NT2/D1 (cell line): ENCODE results near the gene CLEC3B.

Source experiments
- DNase-seq: peaks from one replicate; pipeline ENCODE4 v3.0.0-alpha.2; 2011; ENCODE audit warnings: low read depth, low spot score
- H3K27me3 ChIP-seq: 2 replicates; pipeline ENCODE4 v1.6.0; 2011; ENCODE audit warnings: mild to moderate bottlenecking; ENCODE audit not compliant: insufficient read length, insufficient read depth
- H3K36me3 ChIP-seq: 2 replicates; pipeline ENCODE4 v1.6.1; 2011; ENCODE audit warnings: mild to moderate bottlenecking, low read length, mixed read lengths; ENCODE audit not compliant: insufficient read depth, insufficient read length
- H3K4me1 ChIP-seq: 2 replicates; pipeline ENCODE4 v1.5.1; 2011; ENCODE audit not compliant: insufficient read depth, insufficient read length
- H3K4me3 ChIP-seq: 2 replicates; pipeline ENCODE4 v1.5.1; 2011; ENCODE audit warnings: low read depth; ENCODE audit not compliant: insufficient read length
- H3K9ac ChIP-seq: 2 replicates; pipeline ENCODE4 v1.6.0; 2011; ENCODE audit warnings: low read depth; ENCODE audit not compliant: insufficient read length
- H3K9me3 ChIP-seq: 2 replicates; pipeline ENCODE4 v1.5.1; 2011; ENCODE audit warnings: mild to moderate bottlenecking, low read length; ENCODE audit not compliant: insufficient read depth
- SUZ12 ChIP-seq: IDR thresholded peaks from 2 replicates; pipeline ENCODE4 v1.6.1; 2011; ENCODE audit not compliant: insufficient read length, insufficient read depth; ENCODE audit errors: extremely low read depth
- YY1 ChIP-seq: IDR thresholded peaks from 2 replicates; pipeline ENCODE4 v1.6.1; 2011; ENCODE audit not compliant: insufficient read length, insufficient read depth
- ZNF274 ChIP-seq: IDR thresholded peaks from 2 replicates; pipeline ENCODE4 v1.6.1; 2011; ENCODE audit warnings: mild to moderate bottlenecking, low read depth, low read length

Gene CLEC3B

GRCh38 chr3:44988073-44988472 lies 38.0 kb upstream of the CLEC3B start:
- Histone ChIP-seq H3K4me3 (no peak overlapping the region), H3K9me3 (peaks cover 53% of the 10 kb centered on the region), H3K9ac (no peak overlapping the region), H3K36me3 (peaks cover 74% of the 10 kb centered on the region), H3K27me3 (no peaks in the 10 kb centered on the region), H3K4me1 (no peaks in the 10 kb centered on the region)
- DNase-seq: no peak
- TF ChIP-seq SUZ12: no peak
- no peak for TF ChIP-seq YY1
- TF ChIP-seq ZNF274: no peak

DNA sequence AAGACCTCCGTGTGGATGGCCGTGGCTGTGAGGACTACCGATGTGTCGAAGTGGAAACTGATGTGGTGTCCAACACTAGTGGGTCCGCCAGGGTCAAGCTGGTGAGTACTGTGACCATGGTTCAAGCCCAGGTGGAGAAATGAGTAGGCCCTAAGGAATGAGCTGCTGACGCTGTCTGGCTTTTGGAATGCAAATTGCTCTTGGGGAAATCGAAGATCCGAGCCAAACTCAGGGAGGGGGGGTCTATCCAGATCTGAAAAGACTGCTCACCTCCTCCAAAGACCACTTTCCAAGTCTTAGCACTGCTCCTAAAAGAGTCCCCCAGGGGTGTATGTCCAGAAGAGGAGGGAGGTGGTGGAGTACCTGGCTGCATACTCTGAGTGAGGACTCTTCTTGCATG lies 37.0 kb upstream of the CLEC3B start:
- no peak overlapping the region for H3K4me3 ChIP-seq
- TF ChIP-seq YY1 (no peak), SUZ12 (no peak), ZNF274 (no peak)
- H3K9ac ChIP-seq: no peak overlapping the region
- H3K36me3 ChIP-seq: peaks cover 63% of the 10 kb centered on the region
- H3K27me3 ChIP-seq: no peaks in the 10 kb centered on the region
- DNase-seq: no peak
- H3K9me3 ChIP-seq: peaks cover 42% of the 10 kb centered on the region
- H3K4me1 ChIP-seq: no peaks in the 10 kb centered on the region

GRCh38 chr3:44989636-44990373 lies 36.3 kb upstream of the CLEC3B start:
- no peak overlapping the region for H3K4me3 ChIP-seq
- no peak overlapping the region for H3K9ac ChIP-seq
- TF ChIP-seq SUZ12 (no peak), ZNF274 (no peak), YY1 (no peak)
- H3K27me3 ChIP-seq: no peaks in the 10 kb centered on the region
- peaks cover 35% of the 10 kb centered on the region for H3K9me3 ChIP-seq
- H3K4me1 ChIP-seq: no peaks in the 10 kb centered on the region
- H3K36me3 ChIP-seq: peaks cover 62% of the 10 kb centered on the region
- no peak for DNase-seq

- Histone ChIP-seq H3K9ac (no peak overlapping the region), H3K4me1 (no peaks in the 10 kb centered on the region), H3K9me3 (peaks cover 20% of the 10 kb centered on the region), H3K4me3 (no peak overlapping the region), H3K36me3 (peaks cover 64% of the 10 kb centered on the region), H3K27me3 (no peaks in the 10 kb centered on the region)
- TF ChIP-seq YY1 (no peak), SUZ12 (no peak), ZNF274 (no peak)
- DNase-seq: no peak
Measured at GRCh38 chr3:44991326-44991725, 34.8 kb upstream of the CLEC3B start.

DNA sequence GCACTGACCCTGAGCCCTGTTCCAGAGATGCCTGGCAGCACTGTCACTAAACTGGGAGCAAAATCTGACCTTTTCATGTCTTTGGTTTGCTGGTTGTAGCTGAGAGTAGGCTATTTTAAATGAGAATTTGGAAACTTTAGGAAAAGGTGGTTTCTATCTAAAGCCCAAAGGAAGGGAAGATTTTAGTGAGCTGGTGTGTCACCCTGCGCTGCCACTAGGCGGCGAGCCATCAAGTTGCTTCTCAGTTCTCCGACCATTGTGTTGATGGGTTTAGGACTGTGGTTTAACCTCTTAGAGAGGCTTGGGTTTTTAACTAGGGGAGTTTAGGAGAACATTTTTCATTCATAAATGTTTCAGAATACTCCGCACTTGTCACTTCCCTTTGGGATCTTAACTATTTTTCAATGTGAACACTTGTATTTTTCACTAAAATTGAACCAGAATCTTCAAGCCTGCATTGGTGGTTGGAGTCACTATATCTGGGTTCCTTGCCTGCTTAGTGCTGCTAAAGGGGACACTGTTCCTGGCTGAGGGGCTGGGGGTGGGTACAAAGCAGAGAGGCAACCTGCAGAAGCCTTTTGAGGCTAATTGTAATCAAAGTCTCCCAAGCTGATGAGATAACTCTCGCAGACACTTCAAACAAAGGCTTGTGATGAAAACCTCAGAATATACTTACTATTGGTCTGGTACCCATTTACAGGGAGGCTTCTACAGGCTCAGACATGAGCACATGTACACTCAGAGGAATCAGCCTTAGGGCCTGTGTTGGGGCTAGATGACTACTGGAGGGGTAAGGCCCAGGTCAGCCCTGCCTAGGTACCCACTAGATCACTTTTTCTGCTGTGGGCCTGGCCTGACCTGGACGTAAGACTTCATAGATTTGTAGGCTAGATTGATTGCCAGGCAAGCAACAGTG lies 33.3 kb upstream of the CLEC3B start:
- no peak for DNase-seq
- Histone ChIP-seq H3K27me3 (no peaks in the 10 kb centered on the region), H3K9ac (no peak overlapping the region)

DNA sequence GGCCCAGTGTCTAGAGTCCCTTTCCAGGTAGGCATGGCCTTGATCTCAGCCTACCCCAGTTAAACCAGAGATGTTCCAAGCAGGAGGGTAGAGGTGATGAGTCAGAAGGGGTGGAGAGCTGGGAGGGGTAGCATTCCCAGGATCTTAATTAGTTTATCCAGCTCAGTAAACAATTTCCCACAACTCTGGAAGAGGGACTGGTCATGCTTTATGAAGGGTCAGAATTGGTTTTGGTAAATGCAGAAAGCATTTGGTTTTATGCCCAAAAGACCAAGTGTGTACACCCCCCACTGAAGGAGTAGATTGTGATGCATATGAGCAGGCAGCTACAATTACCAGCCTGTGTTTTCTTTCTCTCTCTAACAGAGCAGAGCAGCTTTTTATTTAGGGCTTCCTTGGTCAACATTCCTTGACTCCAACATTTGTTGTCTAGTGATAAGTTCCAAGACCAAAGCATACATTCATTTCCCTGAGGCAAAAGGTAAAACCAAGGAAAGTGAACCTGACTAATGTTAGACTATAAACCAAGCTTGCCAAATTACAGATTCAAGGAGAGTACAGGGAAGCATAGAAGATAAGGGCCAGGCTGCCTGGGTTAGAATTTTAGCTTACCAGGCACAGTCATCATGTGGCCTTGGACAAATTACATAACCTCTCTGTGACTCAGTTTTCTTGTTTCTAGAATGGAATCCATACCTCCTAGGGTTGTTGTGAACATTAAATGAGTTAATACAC lies 32.5 kb upstream of the CLEC3B start:
- no peak for DNase-seq
- Histone ChIP-seq H3K36me3 (peaks cover 80% of the 10 kb centered on the region), H3K9ac (no peak overlapping the region), H3K4me3 (no peak overlapping the region), H3K4me1 (no peaks in the 10 kb centered on the region), H3K9me3 (no peaks in the 10 kb centered on the region), H3K27me3 (no peaks in the 10 kb centered on the region)
- TF ChIP-seq ZNF274 (no peak), SUZ12 (no peak), YY1 (no peak)

More for the DNA sequence above, 33.3 kb upstream of the CLEC3B start:
- no peaks in the 10 kb centered on the region for H3K4me1 ChIP-seq
- peaks cover 72% of the 10 kb centered on the region for H3K36me3 ChIP-seq
- H3K4me3 ChIP-seq: no peak overlapping the region
- H3K9me3 ChIP-seq: 0 out of 2 replicates have a peak, but pooled peaks cover 5% of the 10 kb centered on the region
- TF ChIP-seq YY1 (no peak), SUZ12 (no peak), ZNF274 (no peak)

DNA sequence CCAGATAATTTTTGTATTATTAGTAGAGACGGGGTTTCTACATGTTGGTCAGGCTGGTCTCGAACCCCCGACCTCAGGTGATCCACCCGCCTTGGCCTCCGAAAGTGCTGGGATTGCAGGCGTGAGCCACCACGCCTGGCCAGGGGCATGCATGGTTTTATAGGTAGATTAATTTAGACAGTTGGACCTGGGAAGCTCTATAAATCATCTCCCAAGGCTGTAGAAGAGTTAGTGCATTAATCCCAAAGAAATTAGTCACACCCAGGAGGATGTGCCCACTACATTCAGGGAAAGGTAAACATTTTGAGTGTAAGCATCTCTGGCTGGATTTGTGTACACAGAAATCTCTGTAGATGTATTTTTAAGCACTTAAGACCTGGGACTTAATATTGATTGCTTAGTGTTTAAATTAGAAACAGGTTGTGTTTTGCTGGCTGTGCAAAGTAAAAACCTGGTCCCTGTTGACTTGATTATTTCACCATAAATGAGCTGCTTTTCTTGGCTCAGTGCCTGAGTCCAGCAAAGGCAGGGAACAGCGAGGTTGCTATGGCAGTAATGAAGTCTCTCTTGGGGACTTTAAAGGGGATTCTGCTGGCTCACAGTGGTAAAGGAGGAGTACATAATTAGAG lies 30.8 kb upstream of the CLEC3B start:
- DNase-seq: no peak
- Histone ChIP-seq H3K36me3 (peaks cover 81% of the 10 kb centered on the region), H3K4me1 (no peaks in the 10 kb centered on the region), H3K9ac (no peak overlapping the region), H3K27me3 (no peaks in the 10 kb centered on the region), H3K4me3 (no peak overlapping the region), H3K9me3 (no peaks in the 10 kb centered on the region)
- TF ChIP-seq ZNF274: no peak
- TF ChIP-seq SUZ12: no peak
- TF ChIP-seq YY1: no peak
